ENCODE measurements around the gene FAM107B.

DNA sequence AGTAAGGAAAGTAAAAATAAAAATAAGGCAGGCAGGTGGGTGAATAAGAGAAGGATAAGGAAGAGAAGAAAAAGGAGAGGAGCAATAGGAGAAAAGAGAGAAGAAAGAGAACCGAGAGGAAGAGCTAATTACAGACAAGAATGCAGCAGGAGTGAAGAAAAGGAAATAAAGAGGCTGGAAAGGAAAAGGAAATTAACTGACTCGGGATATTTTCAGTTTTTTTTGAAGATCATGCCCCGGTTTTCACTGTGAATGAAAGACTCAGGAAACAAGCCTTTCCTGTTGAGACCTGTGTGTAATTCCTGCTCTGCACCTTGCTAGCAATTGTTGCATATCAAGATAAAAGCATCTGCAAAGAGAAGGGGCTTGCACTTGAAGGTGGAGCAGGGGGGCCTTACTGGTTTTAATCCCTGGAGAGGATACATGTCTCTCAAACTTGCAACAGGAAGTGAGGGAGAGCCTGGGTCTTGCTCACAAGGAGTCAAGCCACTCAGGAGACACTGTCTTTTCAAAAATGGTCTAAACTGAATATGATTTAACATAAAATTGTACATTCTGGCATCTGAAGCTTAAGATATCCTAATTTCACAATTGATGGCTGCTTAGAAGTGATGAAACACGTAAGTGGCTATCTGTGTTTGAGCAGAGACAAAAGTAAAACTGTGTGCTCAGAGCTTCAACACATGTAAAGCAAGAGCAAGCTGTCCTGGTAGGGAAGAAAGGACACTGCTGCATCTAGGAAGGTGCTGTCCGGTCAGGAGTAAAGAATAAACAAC, 157.6 kb downstream of the FAM107B start:
- TF ChIP-seq EZH2 (IDR thresholded peaks at IDR 0.05; ENCODE audit: insufficient read depth, poor library complexity, severe bottlenecking) (no peak), EZH2phosphoT487 (IDR thresholded peaks at IDR 0.05; ENCODE audit: insufficient read depth, low read depth) (no peak)

Data from GM23248 (cell line).